Hematopoietic multipotent progenitor cell (in vitro differentiated cells): ENCODE data around the gene WDSUB1. TPM values are rescaled to one million over a fixed set of nuclear protein-coding genes. Genes with fewer than 3 reads are reported as not detected.

Source experiments
- DNase-seq, 3 donors: peaks; one replicate each; pipeline ENCODE4 v3.0.0-alpha.2; 2011 to 2015; ENCODE audit warnings: low read depth in 2 of 3, low spot score in 2 of 3
- total RNA-seq: library from RNA; depleted of rRNA; stranded (reverse); fragments of >200 nt; gene quantifications from one replicate; pipeline ENCODE4 v1.2.3, GENCODE V29; 2012

The WDSUB1 gene
- total RNA-seq, 1 donor = 21.8 TPM

- DNase-seq = no peak
Measured at GRCh38 chr2:159267921-159268320, 18.6 kb downstream of the WDSUB1 start.

- no peak for DNase-seq
Measured at GRCh38 chr2:159266554-159266953, 19.9 kb downstream of the WDSUB1 start.

- DNase-seq = no peak
Measured at GRCh38 chr2:159265171-159265576, 21.3 kb downstream of the WDSUB1 start.

- no peak for DNase-seq
Measured at GRCh38 chr2:159262904-159263303, 23.6 kb downstream of the WDSUB1 start.

GRCh38 chr2:159262226-159262625 lies 24.3 kb downstream of the WDSUB1 start:
- no peak for DNase-seq

- no peak for DNase-seq
Measured at GRCh38 chr2:159256159-159256558, 30.3 kb downstream of the WDSUB1 start.

GRCh38 chr2:159252905-159253304 lies 33.6 kb downstream of the WDSUB1 start:
- DNase-seq = no peak

GRCh38 chr2:159251296-159252173 lies 35.0 kb downstream of the WDSUB1 start:
- no peak for DNase-seq

- DNase-seq = peak in 2 of 3 donors; percentile 75 to 81
Measured at GRCh38 chr2:159249990-159250715, 36.4 kb downstream of the WDSUB1 start.

- no peak for DNase-seq
Measured at GRCh38 chr2:159246325-159246988, 40.0 kb downstream of the WDSUB1 start.

- no peak for DNase-seq
Measured at GRCh38 chr2:159243529-159243928, 43.0 kb downstream of the WDSUB1 start.

- DNase-seq = no peak
Measured at GRCh38 chr2:159234868-159235267, 51.6 kb downstream of the WDSUB1 start.

GRCh38 chr2:159232456-159233170 lies 53.9 kb downstream of the WDSUB1 start:
- DNase-seq = no peak

GRCh38 chr2:159230145-159230877 lies 56.2 kb downstream of the WDSUB1 start:
- DNase-seq = no peak

GRCh38 chr2:159229476-159230144 lies 56.9 kb downstream of the WDSUB1 start:
- no peak for DNase-seq

- no peak for DNase-seq
Measured at GRCh38 chr2:159228081-159228581, 58.4 kb downstream of the WDSUB1 start.

GRCh38 chr2:159227467-159227866 lies 59.0 kb downstream of the WDSUB1 start:
- DNase-seq = no peak

GRCh38 chr2:159226608-159227385 lies 59.7 kb downstream of the WDSUB1 start:
- no peak for DNase-seq
